Tibial artery (tissue), 4 donors: Measurements from ENCODE around the gene EMX2.

Source experiments
- DNase-seq, 2 donors: peaks; one replicate each; pipeline ENCODE4 v3.0.0-alpha.2; 2019
- H3K27ac ChIP-seq, 2 donors: fragments of 200-600 bp; sonication (generic) in 1 of 2; 1 replicate in 1 of 2; 2 replicates in 1 of 2; pipeline ENCODE4 v1.5.1; 2018 to 2019; ENCODE audit warnings: mild to moderate bottlenecking in 1 of 2
- H3K27me3 ChIP-seq, 2 donors: fragments of 200-600 bp; sonication (generic) in 1 of 2; one replicate each; pipeline versions ENCODE4 v1.5.1 to v1.6.0; 2016 to 2019
- H3K36me3 ChIP-seq, 3 donors: fragments of 200-600 bp; sonication (generic) in 2 of 3; one replicate each; pipeline ENCODE4 v1.5.1; 2016 to 2019; ENCODE audit warnings: mild to moderate bottlenecking in 2 of 3
- H3K4me1 ChIP-seq, 4 donors: fragments of 200-600 bp; sonication (generic) in 2 of 4; 1 replicate in 3 of 4; 2 replicates in 1 of 4; pipeline ENCODE4 v1.5.1; 2016 to 2019
- H3K4me3 ChIP-seq, 2 donors: fragments of 200-600 bp; sonication (generic) in 1 of 2; 1 replicate in 1 of 2; 2 replicates in 1 of 2; pipeline ENCODE4 v1.5.1; 2018 to 2019; ENCODE audit warnings: mild to moderate bottlenecking in 2 of 2
- H3K9me3 ChIP-seq, 3 donors: fragments of 200-600 bp; sonication (generic) in 1 of 3; one replicate each; pipeline ENCODE4 v1.5.1; 2016 to 2019
- CTCF ChIP-seq, 2 experiments: fragments of 200-600 bp in 1 of 2; fragments of 450-650 bp in 1 of 2; IDR thresholded peaks; one replicate each; pipeline ENCODE4 v1.5.1; 2017 to 2019; ENCODE audit warnings: antibody characterized with exemption in 2 of 2, mild to moderate bottlenecking in 1 of 2, moderate library complexity in 1 of 2
- intact Hi-C: fragments of 100-400 bp; cut with DNase I; formaldehyde crosslinking; loops from one replicate; pipeline ENCODE4 v1.15.0; 2023; ENCODE audit warnings: low total_unique reads

EMX2 gene

GRCh38 chr10:117539903-117540639, 2.5 kb upstream of the EMX2 start:
- H3K27ac ChIP-seq = peak overlapping the region; percentile 56 to 91
- peaks cover 0 to 50% (median 27%) of the 10 kb centered on the region in 4 donors for H3K4me1 ChIP-seq
- no peak for DNase-seq
- intact Hi-C loops = loop anchor here (5.0 to 10.0 kb wide), 4 partner anchors 98 to 805 kb away; partner anchors contain the start of genes FAM204A and PDZD8
- H3K36me3 ChIP-seq = no peaks in the 10 kb centered on the region
- H3K4me3 ChIP-seq = no peak overlapping the region
- no peak for TF ChIP-seq CTCF (IDR thresholded peaks at IDR 0.05)
- peaks cover 0 to 60% of the 10 kb centered on the region in 2 donors for H3K27me3 ChIP-seq
- no peaks in the 10 kb centered on the region for H3K9me3 ChIP-seq

GRCh38 chr10:117540640-117541404, 1.7 kb upstream of the EMX2 start:
- Histone ChIP-seq H3K4me3 (peak overlapping the region; percentile 68 to 69), H3K4me1 (peaks cover 0 to 50% (median 26%) of the 10 kb centered on the region in 4 donors), H3K36me3 (no peaks in the 10 kb centered on the region), H3K9me3 (no peaks in the 10 kb centered on the region), H3K27ac (peak overlapping the region; percentile 56 to 91), H3K27me3 (peaks cover 0 to 60% of the 10 kb centered on the region in 2 donors)
- intact Hi-C loops = loop anchor here (5.0 kb wide), 1 partner anchor 164 kb away; the partner anchor contains the start of gene PDZD8
- no peak for DNase-seq
- no peak for TF ChIP-seq CTCF (IDR thresholded peaks at IDR 0.05)

GRCh38 chr10:117541405-117541908, 1.1 kb upstream of the EMX2 start:
- no peaks in the 10 kb centered on the region for H3K36me3 ChIP-seq
- H3K27me3 ChIP-seq = peaks cover 0 to 61% of the 10 kb centered on the region in 2 donors
- peaks cover 0 to 53% (median 26%) of the 10 kb centered on the region in 4 donors for H3K4me1 ChIP-seq
- DNase-seq = peak; percentile 60 to 92
- intact Hi-C loops = loop anchor here (5.0 kb wide), 1 partner anchor 164 kb away; the partner anchor contains the start of gene PDZD8
- H3K4me3 ChIP-seq = peak overlapping the region; percentile 68 to 69
- no peak for TF ChIP-seq CTCF (IDR thresholded peaks at IDR 0.05)
- H3K27ac ChIP-seq = peak overlapping the region; percentile 91 to 94
- H3K9me3 ChIP-seq = no peaks in the 10 kb centered on the region

- Histone ChIP-seq H3K9me3 (no peaks in the 10 kb centered on the region), H3K27me3 (peaks cover 0 to 64% of the 10 kb centered on the region in 2 donors), H3K4me3 (peak overlapping the region; percentile 68 to 69), H3K27ac (peak overlapping the region; percentile 91 to 94), H3K36me3 (no peaks in the 10 kb centered on the region), H3K4me1 (peaks cover 0 to 55% (median 30%) of the 10 kb centered on the region in 4 donors)
- DNase-seq = peak; percentile 54 to 92
- TF ChIP-seq CTCF (IDR thresholded peaks at IDR 0.05) = no peak
- intact Hi-C loops = loop anchor here (2.0 to 5.0 kb wide), 2 partner anchors 165 to 505 kb away; partner anchors contain the start of genes PDZD8 and RAB11FIP2
Observed at GRCh38 chr10:117541909-117542705, 439 bp upstream of the EMX2 start.
